HG03108 (cell line): Measurements from ENCODE around the gene L1CAM.

Experiments used
- ATAC-seq: cut with Tn5 transposase; IDR thresholded peaks from one replicate; pipeline ENCODE4 v1.9.1; 2021; ENCODE audit warnings: moderate library complexity; ENCODE audit not compliant: unreplicated experiment

The L1CAM gene

GRCh38 chrX:153905481-153906095 is 19.6 kb upstream of the L1CAM start:
- ATAC-seq = no peak

GRCh38 chrX:153903991-153904957 is 18.3 kb upstream of the L1CAM start, which contains the start of gene AVPR2:
Gene AVPR2 (plus strand): TSS chrX:153904673. CDS start chrX:153905146, 473 bp downstream.
- ATAC-seq = no peak

GRCh38 chrX:153903238-153903980 is 17.4 kb upstream of the L1CAM start:
- ATAC-seq = no peak

GRCh38 chrX:153902385-153902784 is 16.4 kb upstream of the L1CAM start:
- no peak for ATAC-seq

- ATAC-seq = no peak
Observed at GRCh38 chrX:153901753-153902140, 15.8 kb upstream of the L1CAM start.

DNA sequence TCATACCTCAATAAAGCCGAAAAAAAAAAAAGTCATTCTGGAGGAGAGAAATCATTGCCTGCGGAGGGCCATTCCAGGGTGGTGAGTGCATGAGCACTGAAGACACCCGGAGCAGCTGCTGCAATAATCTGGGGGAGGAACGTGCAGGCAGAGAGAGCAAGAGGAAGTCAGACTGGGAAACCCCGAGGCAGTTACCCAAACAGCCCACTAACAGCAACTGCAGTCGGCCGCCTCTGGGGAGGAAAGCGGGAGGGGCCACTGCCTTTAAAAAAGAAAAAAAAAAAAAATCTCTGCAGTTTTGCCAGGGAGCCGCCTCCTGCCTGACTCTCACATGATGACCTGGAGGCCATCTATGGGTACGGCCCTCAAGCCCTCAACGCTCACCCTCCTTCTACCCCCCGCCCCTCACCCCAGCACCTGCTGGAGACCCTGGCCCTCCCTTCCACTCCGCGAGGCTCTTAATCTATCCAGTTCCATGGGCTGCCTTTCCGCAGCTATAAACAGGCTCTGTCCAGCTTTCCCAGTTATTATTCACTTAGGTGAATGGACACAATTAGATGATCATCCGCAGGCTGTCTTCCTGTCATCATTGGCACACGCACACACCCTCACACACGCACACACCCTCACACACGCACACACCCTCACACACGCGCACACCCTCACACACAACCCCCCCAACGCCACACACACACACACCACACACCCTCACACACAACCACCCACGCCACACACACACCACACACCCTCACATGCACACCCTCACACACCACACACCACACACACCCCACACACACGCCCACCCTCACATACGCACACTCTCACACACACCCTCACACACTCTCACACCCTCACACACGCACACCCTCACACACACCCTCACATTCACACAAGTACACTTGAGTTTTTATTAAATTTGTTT is 15.1 kb upstream of the L1CAM start:
- ATAC-seq = peak; percentile 94

- no peak for ATAC-seq
Observed at GRCh38 chrX:153897899-153898298, 11.9 kb upstream of the L1CAM start.

DNA sequence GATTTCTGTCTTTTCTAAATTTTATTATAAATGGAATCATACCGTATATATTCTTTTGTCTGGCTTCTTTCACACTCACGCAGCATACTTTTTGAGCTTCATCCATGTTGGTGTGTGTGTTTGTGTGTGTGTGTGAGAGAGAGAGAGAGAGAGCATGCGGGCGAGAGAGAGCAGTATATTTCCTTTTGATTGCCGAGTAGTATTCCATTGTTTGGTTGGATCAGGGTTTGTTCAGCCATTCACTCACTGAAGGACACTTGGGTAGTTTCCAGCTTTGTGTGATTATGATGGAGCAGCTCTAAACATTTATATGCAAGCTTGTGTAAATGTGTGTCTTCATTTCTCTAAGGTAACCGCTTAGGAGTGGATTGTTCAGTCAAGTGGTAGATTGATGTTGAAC is 3.1 kb upstream of the L1CAM start:
- no peak for ATAC-seq

- ATAC-seq = peak; percentile 57
Observed at GRCh38 chrX:153888344-153888743, 2.4 kb upstream of the L1CAM start.

GRCh38 chrX:153887385-153887784 is 1.4 kb upstream of the L1CAM start:
- no peak for ATAC-seq

DNA sequence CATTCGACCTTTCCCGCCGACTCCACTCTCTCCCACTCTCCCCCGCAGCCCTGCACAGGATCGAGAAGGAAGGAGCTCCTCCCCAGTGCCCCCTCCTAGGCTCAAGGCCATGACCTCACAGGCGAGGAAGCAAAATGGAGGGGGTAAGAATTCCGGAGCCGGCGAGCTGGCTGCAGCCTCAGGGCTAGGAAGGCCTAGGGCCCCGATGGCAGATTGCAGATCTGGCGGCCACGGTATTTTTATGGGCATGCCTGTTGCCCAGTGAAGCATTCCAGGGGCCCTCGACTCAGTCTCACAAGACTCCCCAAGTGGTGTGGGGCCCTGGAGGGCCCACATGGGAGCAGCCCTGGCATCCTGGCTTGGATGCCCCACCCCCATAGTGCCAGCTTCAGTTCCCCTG is 942 bp upstream of the L1CAM start:
- no peak for ATAC-seq

DNA sequence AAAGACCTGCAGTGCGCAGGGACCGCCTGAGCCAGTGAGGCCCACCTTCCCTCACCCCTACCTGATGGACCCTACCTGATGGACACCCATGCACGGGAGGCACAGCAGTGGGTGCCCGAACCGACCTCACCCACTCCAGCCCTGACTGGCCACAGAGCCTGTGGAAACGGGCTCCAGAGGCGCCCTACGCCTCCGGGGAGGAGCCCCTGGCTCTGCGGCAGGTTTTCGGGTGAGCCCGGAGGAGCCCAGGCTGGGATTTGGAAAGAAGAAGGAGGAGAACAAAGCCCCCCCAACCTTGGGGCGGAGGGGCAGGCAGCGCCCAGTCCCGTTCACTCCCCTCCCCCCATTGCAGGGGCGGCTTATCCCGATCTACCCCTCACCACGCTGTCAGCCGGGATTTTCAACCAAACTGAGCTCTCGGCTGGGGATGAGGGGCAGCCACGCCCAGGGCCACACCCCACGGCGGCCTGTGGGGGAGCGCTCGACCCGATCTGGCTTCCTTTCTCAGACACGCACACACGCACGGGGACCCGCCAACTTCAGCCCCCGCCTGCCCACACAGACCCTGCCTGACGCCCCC is 675 bp downstream of the L1CAM start:
- ATAC-seq = no peak

- ATAC-seq = no peak
Observed at GRCh38 chrX:153884590-153884989, 1.4 kb downstream of the L1CAM start.

GRCh38 chrX:153884136-153884535 is 1.8 kb downstream of the L1CAM start:
- ATAC-seq = no peak

- ATAC-seq = no peak
Observed at GRCh38 chrX:153883163-153883843, 2.7 kb downstream of the L1CAM start.

- ATAC-seq = no peak
Observed at GRCh38 chrX:153882557-153882956, 3.4 kb downstream of the L1CAM start.

GRCh38 chrX:153882086-153882498 is 3.9 kb downstream of the L1CAM start:
- no peak for ATAC-seq

DNA sequence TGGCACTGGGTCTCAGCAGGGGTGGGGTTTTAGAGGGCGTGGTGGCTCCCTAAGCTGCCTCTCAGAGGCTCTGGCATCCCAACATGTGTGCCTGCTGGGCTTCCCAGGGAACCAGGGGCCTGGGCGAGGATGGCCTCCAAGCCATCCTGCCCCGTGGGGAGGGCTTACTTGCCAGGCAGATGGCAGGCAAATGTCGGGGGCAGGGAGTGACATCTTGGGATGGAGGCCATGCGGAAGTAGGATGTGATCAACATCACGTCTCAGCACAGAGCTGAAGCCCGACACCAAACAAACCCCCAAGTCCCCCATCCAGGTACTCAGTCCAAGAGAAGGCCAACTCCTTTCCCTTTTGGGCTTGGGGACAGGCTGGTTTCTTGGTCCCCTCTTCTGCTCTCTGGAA is 4.7 kb downstream of the L1CAM start:
- no peak for ATAC-seq

- ATAC-seq = no peak
Observed at GRCh38 chrX:153880440-153880815, 5.5 kb downstream of the L1CAM start.
